ENCODE results near the gene PLEKHA5. TPM values are rescaled to one million over a fixed set of nuclear protein-coding genes. Genes with fewer than 3 reads are reported as not detected.

The PLEKHA5 gene
- total RNA-seq, 4 donors from 2014 or later = 21.3 to 22.9 (median 21.4) TPM

- TF ChIP-seq EP300 (IDR thresholded peaks at IDR 0.05) (no peak), POLR2A (IDR thresholded peaks at IDR 0.05) (no peak), CTCF (IDR thresholded peaks at IDR 0.05) (no peak)
- DNase-seq (ENCODE audit: low spot score in 2 of 2) = no peak
- WGBS, 2 donors = 66 to 81% methylated on average over 3 of the region's 3 CpGs
Observed at GRCh38 chr12:19248929-19249602, 119.5 kb downstream of the PLEKHA5 start.

GRCh38 chr12:19251481-19252132 is 122.1 kb downstream of the PLEKHA5 start:
- DNase-seq (ENCODE audit: low spot score in 2 of 2) = no peak
- no peak for TF ChIP-seq POLR2A (IDR thresholded peaks at IDR 0.05)
- no peak for TF ChIP-seq CTCF (IDR thresholded peaks at IDR 0.05)
- no peak for TF ChIP-seq EP300 (IDR thresholded peaks at IDR 0.05)
- H3K4me1 ChIP-seq = no peaks in the 10 kb centered on the region
- no peaks in the 10 kb centered on the region for H3K27me3 ChIP-seq
- no peaks in the 10 kb centered on the region for H3K36me3 ChIP-seq
- H3K9me3 ChIP-seq = no peaks in the 10 kb centered on the region
- no peak overlapping the region for H3K27ac ChIP-seq
- WGBS, 2 donors = 31 to 40% methylated on average over 3 of the region's 3 CpGs
- H3K4me3 ChIP-seq = no peak overlapping the region

More at GRCh38 chr12:19248929-19249602, 119.5 kb downstream of the PLEKHA5 start:
- Histone ChIP-seq H3K4me1 (peaks cover 0 to 5% (median 0%) of the 10 kb centered on the region in 4 donors), H3K27ac (no peak overlapping the region), H3K9me3 (no peaks in the 10 kb centered on the region), H3K27me3 (no peaks in the 10 kb centered on the region), H3K36me3 (no peaks in the 10 kb centered on the region), H3K4me3 (no peak overlapping the region)

- H3K27ac ChIP-seq = no peak overlapping the region
- 90 to 98% methylated on average over 2 of the region's 2 CpGs for WGBS, 2 donors
- H3K27me3 ChIP-seq = no peaks in the 10 kb centered on the region
- TF ChIP-seq CTCF (IDR thresholded peaks at IDR 0.05) (no peak), EP300 (IDR thresholded peaks at IDR 0.05) (no peak), POLR2A (IDR thresholded peaks at IDR 0.05) (no peak)
- H3K4me1 ChIP-seq = no peaks in the 10 kb centered on the region
- no peak overlapping the region for H3K4me3 ChIP-seq
- no peaks in the 10 kb centered on the region for H3K36me3 ChIP-seq
- DNase-seq (ENCODE audit: low spot score in 2 of 2) = no peak
- H3K9me3 ChIP-seq = no peaks in the 10 kb centered on the region
Observed at GRCh38 chr12:19260135-19260534, 130.6 kb downstream of the PLEKHA5 start.

GRCh38 chr12:19261773-19262172 is 132.2 kb downstream of the PLEKHA5 start:
- TF ChIP-seq EP300 (IDR thresholded peaks at IDR 0.05) = no peak
- no peak for TF ChIP-seq CTCF (IDR thresholded peaks at IDR 0.05)
- TF ChIP-seq POLR2A (IDR thresholded peaks at IDR 0.05) = no peak
- WGBS, 2 donors = 90 to 96% methylated on average over 4 of the region's 4 CpGs
- Histone ChIP-seq H3K36me3 (no peaks in the 10 kb centered on the region), H3K27me3 (no peaks in the 10 kb centered on the region), H3K9me3 (no peaks in the 10 kb centered on the region), H3K4me3 (no peak overlapping the region), H3K4me1 (no peaks in the 10 kb centered on the region), H3K27ac (no peak overlapping the region)
- no peak for DNase-seq (ENCODE audit: low spot score in 2 of 2)

- DNase-seq (ENCODE audit: low spot score in 2 of 2) = no peak
- Histone ChIP-seq H3K4me3 (no peak overlapping the region), H3K4me1 (no peaks in the 10 kb centered on the region), H3K9me3 (no peaks in the 10 kb centered on the region), H3K27me3 (no peaks in the 10 kb centered on the region), H3K36me3 (peaks cover 0 to 2% (median 0%) of the 10 kb centered on the region in 3 donors), H3K27ac (no peak overlapping the region)
- WGBS, 2 donors = 49 to 65% methylated on average over 3 of the region's 3 CpGs
- no peak for TF ChIP-seq EP300 (IDR thresholded peaks at IDR 0.05)
- no peak for TF ChIP-seq POLR2A (IDR thresholded peaks at IDR 0.05)
- no peak for TF ChIP-seq CTCF (IDR thresholded peaks at IDR 0.05)
Observed at GRCh38 chr12:19263672-19264071, 134.1 kb downstream of the PLEKHA5 start.
